H9 (cell line): ENCODE measurements around the gene PRR23A. TPM values are rescaled to one million over a fixed set of nuclear protein-coding genes. Genes with fewer than 3 reads are reported as not detected.
"Not testable (repeated sequence)": the region's sequence is repeated elsewhere in the genome, so short reads cannot be mapped to it uniquely, and the experiment has no call there.

Experiments used
- DNase-seq: peaks from one replicate; pipeline ENCODE4 v3.0.0-alpha.2; 2017
- H2AFZ ChIP-seq: one replicate; pipeline ENCODE4 v1.6.1; 2013; ENCODE audit warnings: mild to moderate bottlenecking, low read length, control low read depth, moderate library complexity
- H2AK5ac ChIP-seq: 2 replicates; pipeline ENCODE4 v1.6.1; 2013; ENCODE audit warnings: low read length, control low read depth, mixed read lengths; ENCODE audit not compliant: insufficient read length
- H2BK120ac ChIP-seq: one replicate; pipeline ENCODE4 v1.6.1; 2013; ENCODE audit warnings: low read depth, mild to moderate bottlenecking, low read length, control low read depth, inconsistent platforms; ENCODE audit not compliant: poor library complexity, severe bottlenecking
- H2BK12ac ChIP-seq: 2 replicates; pipeline ENCODE4 v1.6.1; 2013; ENCODE audit warnings: low read length, control low read depth, mixed read lengths, low read depth; ENCODE audit not compliant: insufficient read length
- H2BK15ac ChIP-seq: 2 replicates; pipeline ENCODE4 v1.6.1; 2013; ENCODE audit warnings: low read depth, low read length, control low read depth
- H2BK20ac ChIP-seq: one replicate; pipeline ENCODE4 v1.6.1; 2013; ENCODE audit warnings: low read depth, mild to moderate bottlenecking, low read length, control low read depth, inconsistent platforms; ENCODE audit not compliant: poor library complexity, severe bottlenecking
- H2BK5ac ChIP-seq: 2 replicates; pipeline ENCODE4 v1.6.1; 2013; ENCODE audit warnings: low read length, control low read depth, mixed read lengths; ENCODE audit not compliant: insufficient read length
- H3K14ac ChIP-seq: 2 replicates; pipeline ENCODE4 v1.6.1; 2013; ENCODE audit warnings: low read length, control low read depth; ENCODE audit not compliant: insufficient read depth
- H3K18ac ChIP-seq: 2 replicates; pipeline ENCODE4 v1.6.1; 2013; ENCODE audit warnings: low read depth, mild to moderate bottlenecking, mixed read lengths, low read length, control low read depth; ENCODE audit not compliant: insufficient read length
- H3K23ac ChIP-seq: 2 replicates; pipeline ENCODE4 v1.6.1; 2013; ENCODE audit warnings: low read length, control low read depth, mixed read lengths, low read depth; ENCODE audit not compliant: insufficient read length
- H3K23me2 ChIP-seq: 2 replicates; pipeline ENCODE4 v1.6.1; 2013; ENCODE audit warnings: low read depth, mild to moderate bottlenecking, mixed read lengths, low read length, control low read depth; ENCODE audit not compliant: insufficient read length, poor library complexity, severe bottlenecking
- H3K27ac ChIP-seq: 2 replicates; pipeline ENCODE4 v1.5.1; 2013; ENCODE audit warnings: low read length, control low read depth, mixed read lengths, low read depth; ENCODE audit not compliant: insufficient read length
- H3K27me3 ChIP-seq: 2 replicates; pipeline ENCODE4 v1.6.1; 2013; ENCODE audit warnings: low read length, control low read depth, inconsistent platforms; ENCODE audit not compliant: insufficient read depth
- H3K4ac ChIP-seq: 2 replicates; pipeline ENCODE4 v1.6.1; 2013; ENCODE audit warnings: low read depth, mild to moderate bottlenecking, control low read depth, inconsistent platforms, low read length, moderate library complexity
- H3K4me1 ChIP-seq: 2 replicates; pipeline ENCODE4 v1.6.1; 2013; ENCODE audit warnings: low read length, control low read depth, inconsistent platforms; ENCODE audit not compliant: insufficient read depth
- H3K4me2 ChIP-seq: 2 replicates; pipeline ENCODE4 v1.6.1; 2013; ENCODE audit warnings: low read length, control low read depth, mixed read lengths; ENCODE audit not compliant: insufficient read length, insufficient read depth
- H3K56ac ChIP-seq: 2 replicates; pipeline ENCODE4 v1.6.1; 2013; ENCODE audit warnings: low read depth, mild to moderate bottlenecking, mixed read lengths, low read length, control low read depth; ENCODE audit not compliant: insufficient read length
- H3K79me1 ChIP-seq: 2 replicates; pipeline ENCODE4 v1.6.1; 2013; ENCODE audit warnings: low read depth, mild to moderate bottlenecking, moderate library complexity, low read length, control low read depth, inconsistent platforms; ENCODE audit not compliant: insufficient read depth, poor library complexity, severe bottlenecking
- H3K79me2 ChIP-seq: 2 replicates; pipeline ENCODE4 v1.6.1; 2013; ENCODE audit warnings: low read length, control low read depth, inconsistent platforms; ENCODE audit not compliant: insufficient read depth
- H3K9ac ChIP-seq: 2 replicates; pipeline ENCODE4 v1.6.1; 2013; ENCODE audit warnings: low read length, control low read depth, mixed read lengths; ENCODE audit not compliant: insufficient read length; ENCODE audit errors: extremely low read depth
- H3K9me3 ChIP-seq: one replicate; pipeline ENCODE4 v1.6.1; 2013; ENCODE audit warnings: low read depth, low read length, inconsistent platforms; ENCODE audit not compliant: control insufficient read depth
- H3T11ph ChIP-seq: one replicate; pipeline ENCODE4 v1.6.1; 2013; ENCODE audit warnings: mild to moderate bottlenecking, low read length, control low read depth, inconsistent platforms
- H4K20me1 ChIP-seq: one replicate; pipeline ENCODE4 v1.6.1; 2013; ENCODE audit not compliant: control insufficient read depth, insufficient read length, insufficient read depth
- H4K5ac ChIP-seq: 2 replicates; pipeline ENCODE4 v1.6.1; 2013; ENCODE audit warnings: low read depth, mild to moderate bottlenecking, mixed read lengths, low read length, control low read depth; ENCODE audit not compliant: insufficient read length
- H4K8ac ChIP-seq: replicated peaks from 2 replicates; pipeline ENCODE4 v1.6.1; 2013; ENCODE audit warnings: low read length, control low read depth, mixed read lengths, low read depth; ENCODE audit not compliant: insufficient read length
- H4K91ac ChIP-seq: 2 replicates; pipeline ENCODE4 v1.6.1; 2013; ENCODE audit warnings: low read depth, mild to moderate bottlenecking, moderate library complexity, mixed read lengths, low read length, control low read depth; ENCODE audit not compliant: insufficient read length
- H3K27ac Mint-ChIP-seq, 3 experiments: 2 replicates in 2 of 3; 3 replicates in 1 of 3; pipeline ENCODE4 v1.8.0; 2020 to 2021; ENCODE audit warnings: mixed read lengths in 3 of 3, mild to moderate bottlenecking in 1 of 3, moderate library complexity in 1 of 3
- H3K27me3 Mint-ChIP-seq: 2 replicates; pipeline ENCODE4 v1.8.0; 2021; ENCODE audit warnings: low read depth, mild to moderate bottlenecking, moderate library complexity, mixed read lengths
- H3K36me3 Mint-ChIP-seq, 3 experiments: 2 replicates in 2 of 3; 3 replicates in 1 of 3; pipeline ENCODE4 v1.8.0; 2020 to 2021; ENCODE audit warnings: low read depth in 3 of 3, mixed read lengths in 3 of 3; ENCODE audit not compliant: insufficient read depth in 1 of 3
- H3K4me1 Mint-ChIP-seq, 2 experiments: 2 replicates each; pipeline ENCODE4 v1.8.0; 2020; ENCODE audit warnings: mixed read lengths in 2 of 2
- H3K4me3 Mint-ChIP-seq, 2 experiments: 2 replicates in 1 of 2; 3 replicates in 1 of 2; pipeline ENCODE4 v1.8.0; 2020 to 2021; ENCODE audit warnings: mild to moderate bottlenecking in 2 of 2, mixed read lengths in 2 of 2, moderate library complexity in 1 of 2
- H3K9me3 Mint-ChIP-seq, 2 experiments: 2 replicates in 1 of 2; 3 replicates in 1 of 2; pipeline ENCODE4 v1.8.0; 2020; ENCODE audit warnings: mild to moderate bottlenecking in 2 of 2, mixed read lengths in 2 of 2, moderate library complexity in 1 of 2
- WGBS: extraction: QIAGEN DNeasy Blood & Tissue Kit; methylation state at CpG from one replicate; pipeline ENCODE4 v1.1.7; 2013; ENCODE audit warnings: missing lambda C conversion rate, low lambda C conversion rate, mixed read lengths; ENCODE audit not compliant: insufficient read length; ENCODE audit errors: extremely low coverage; 5-methylcytosine and 5-hydroxymethylcytosine counted together
- total RNA-seq: library from RNA; stranded (reverse); gene quantifications from 2 replicates; pipeline ENCODE4 v1.2.1, GENCODE V29; 2021
- TF ChIP-seq, protein P1 (sequence below): fragments of 200-600 bp; sonication (generic); conservative IDR thresholded peaks from 3 replicates; pipeline ENCODE4 v1.8.0; 2021; ENCODE audit warnings: antibody characterized with exemption, mild to moderate bottlenecking

Gene PRR23A
- total RNA-seq, 1 experiment from 2014 or later: not detected

DNA sequence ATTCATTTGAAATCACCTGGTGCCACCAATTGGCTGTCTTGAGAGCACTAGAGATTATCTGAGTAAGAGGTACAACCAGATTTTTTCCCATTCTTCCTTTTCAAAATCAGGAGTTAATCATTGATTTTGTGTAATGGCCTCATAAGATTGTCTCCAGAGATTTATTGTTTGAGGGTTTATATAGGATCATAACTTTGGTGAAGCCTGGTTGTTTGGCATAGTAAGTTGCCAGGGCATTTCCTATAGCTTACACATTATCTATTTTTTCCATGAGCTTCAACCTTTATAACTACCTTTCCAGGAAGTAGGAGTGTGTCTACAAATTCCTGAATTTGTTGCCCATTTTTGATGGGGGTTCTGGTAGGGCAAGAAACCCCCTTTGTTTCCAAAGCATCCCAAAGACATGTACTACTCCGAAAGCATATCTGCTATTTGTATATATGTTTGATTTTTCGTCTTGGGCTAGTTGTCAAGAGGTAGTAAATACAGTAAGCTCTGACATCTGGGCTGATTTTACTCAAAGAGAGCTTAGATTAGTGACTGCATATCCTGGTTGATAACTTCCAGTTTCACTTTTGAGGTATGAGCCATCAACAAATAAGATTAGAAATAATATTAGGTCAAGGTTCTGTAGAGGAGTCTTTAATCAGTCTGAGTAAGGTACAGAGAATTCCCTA lies 26.4 kb upstream of the PRR23A start:
- Mint-ChIP-seq H3K9me3 (peaks cover 7 to 15% of the 10 kb centered on the region in 2 experiments), H3K27ac (no peak overlapping the region), H3K4me1 (no peaks in the 10 kb centered on the region), H3K36me3 (no peaks in the 10 kb centered on the region), H3K4me3 (no peak overlapping the region), H3K27me3 (peaks cover 25% of the 10 kb centered on the region)
- TF ChIP-seq, protein P1, sequence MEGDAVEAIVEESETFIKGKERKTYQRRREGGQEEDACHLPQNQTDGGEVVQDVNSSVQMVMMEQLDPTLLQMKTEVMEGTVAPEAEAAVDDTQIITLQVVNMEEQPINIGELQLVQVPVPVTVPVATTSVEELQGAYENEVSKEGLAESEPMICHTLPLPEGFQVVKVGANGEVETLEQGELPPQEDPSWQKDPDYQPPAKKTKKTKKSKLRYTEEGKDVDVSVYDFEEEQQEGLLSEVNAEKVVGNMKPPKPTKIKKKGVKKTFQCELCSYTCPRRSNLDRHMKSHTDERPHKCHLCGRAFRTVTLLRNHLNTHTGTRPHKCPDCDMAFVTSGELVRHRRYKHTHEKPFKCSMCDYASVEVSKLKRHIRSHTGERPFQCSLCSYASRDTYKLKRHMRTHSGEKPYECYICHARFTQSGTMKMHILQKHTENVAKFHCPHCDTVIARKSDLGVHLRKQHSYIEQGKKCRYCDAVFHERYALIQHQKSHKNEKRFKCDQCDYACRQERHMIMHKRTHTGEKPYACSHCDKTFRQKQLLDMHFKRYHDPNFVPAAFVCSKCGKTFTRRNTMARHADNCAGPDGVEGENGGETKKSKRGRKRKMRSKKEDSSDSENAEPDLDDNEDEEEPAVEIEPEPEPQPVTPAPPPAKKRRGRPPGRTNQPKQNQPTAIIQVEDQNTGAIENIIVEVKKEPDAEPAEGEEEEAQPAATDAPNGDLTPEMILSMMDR: no peak
- H3K4ac ChIP-seq: no peak overlapping the region
- H2AFZ ChIP-seq: no peak overlapping the region
- H4K91ac ChIP-seq: no peak overlapping the region
- no peak overlapping the region for H4K8ac ChIP-seq
- H3K4me1 ChIP-seq: no peaks in the 10 kb centered on the region
- H4K5ac ChIP-seq: no peak overlapping the region
- no peak overlapping the region for H2BK15ac ChIP-seq
- H3K9me3 ChIP-seq: no peaks in the 10 kb centered on the region
- H3K18ac ChIP-seq: no peak overlapping the region
- no peak overlapping the region for H2AK5ac ChIP-seq
- H3K56ac ChIP-seq: no peak overlapping the region
- DNase-seq: no peak
- no peaks in the 10 kb centered on the region for H4K20me1 ChIP-seq
- H3K27me3 ChIP-seq: no peaks in the 10 kb centered on the region
- no peak overlapping the region for H2BK20ac ChIP-seq
- no peaks in the 10 kb centered on the region for H3K79me1 ChIP-seq
- no peak overlapping the region for H3K14ac ChIP-seq
- no peak overlapping the region for H3K9ac ChIP-seq
- no peak overlapping the region for H2BK12ac ChIP-seq
- H3K23me2 ChIP-seq: no peaks in the 10 kb centered on the region
- no peak overlapping the region for H3T11ph ChIP-seq
- no peak overlapping the region for H2BK120ac ChIP-seq
- no peak overlapping the region for H3K27ac ChIP-seq
- no peak overlapping the region for H3K4me2 ChIP-seq
- no peaks in the 10 kb centered on the region for H3K79me2 ChIP-seq
- H3K23ac ChIP-seq: no peak overlapping the region
- WGBS: no CpG with 5 or more reads among the region's 2 CpGs
- no peak overlapping the region for H2BK5ac ChIP-seq

DNA sequence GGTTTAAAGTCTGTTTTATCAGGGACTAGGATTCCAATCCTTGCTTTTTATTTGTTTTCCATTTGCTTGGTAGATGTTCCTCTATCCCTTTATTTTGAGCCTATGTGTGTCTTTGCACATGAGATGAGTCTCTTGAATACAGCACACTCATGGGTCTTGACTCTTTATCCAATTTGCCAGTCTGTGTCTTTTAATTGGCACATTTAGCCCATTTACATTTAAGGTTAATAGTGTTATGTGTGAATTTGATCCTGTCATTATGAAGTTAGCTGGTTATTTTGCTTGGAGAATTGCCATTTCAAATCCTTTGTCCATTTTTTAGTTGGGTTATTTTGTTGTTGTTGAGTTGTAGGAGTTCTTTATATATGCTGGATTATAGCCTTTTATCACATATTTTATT lies 24.5 kb upstream of the PRR23A start:
- H3K9me3 ChIP-seq, DNase-seq, H3K56ac ChIP-seq, H3K14ac ChIP-seq, H4K91ac ChIP-seq, H3K4me1 Mint-ChIP-seq, H2BK120ac ChIP-seq, H3K27ac ChIP-seq, H3K4me3 Mint-ChIP-seq, H3T11ph ChIP-seq, H3K36me3 Mint-ChIP-seq, H3K23ac ChIP-seq, H3K27me3 ChIP-seq, H2AK5ac ChIP-seq, H2BK15ac ChIP-seq, H3K4me1 ChIP-seq, H4K20me1 ChIP-seq, H3K79me1 ChIP-seq, H3K79me2 ChIP-seq, H3K18ac ChIP-seq, H2BK5ac ChIP-seq, H4K8ac ChIP-seq, H3K23me2 ChIP-seq, H2BK20ac ChIP-seq, H4K5ac ChIP-seq, H3K27ac Mint-ChIP-seq, H3K9ac ChIP-seq, H3K4ac ChIP-seq, H3K4me2 ChIP-seq, H2BK12ac ChIP-seq, H2AFZ ChIP-seq: not testable (repeated sequence)
- Mint-ChIP-seq H3K9me3 (peaks cover 7 to 15% of the 10 kb centered on the region in 2 experiments), H3K27me3 (peaks cover 25% of the 10 kb centered on the region)
